HG03025 (cell line): ENCODE data around the gene COCH.
"Not testable (repeated sequence)": the region's sequence is repeated elsewhere in the genome, so short reads cannot be mapped to it uniquely, and the experiment has no call there.

Experiments
- ATAC-seq: cut with Tn5 transposase; IDR thresholded peaks from one replicate; pipeline ENCODE4 v1.9.1; 2021; ENCODE audit warnings: mild to moderate bottlenecking, moderate library complexity; ENCODE audit not compliant: unreplicated experiment, low FRiP score

The COCH gene

DNA sequence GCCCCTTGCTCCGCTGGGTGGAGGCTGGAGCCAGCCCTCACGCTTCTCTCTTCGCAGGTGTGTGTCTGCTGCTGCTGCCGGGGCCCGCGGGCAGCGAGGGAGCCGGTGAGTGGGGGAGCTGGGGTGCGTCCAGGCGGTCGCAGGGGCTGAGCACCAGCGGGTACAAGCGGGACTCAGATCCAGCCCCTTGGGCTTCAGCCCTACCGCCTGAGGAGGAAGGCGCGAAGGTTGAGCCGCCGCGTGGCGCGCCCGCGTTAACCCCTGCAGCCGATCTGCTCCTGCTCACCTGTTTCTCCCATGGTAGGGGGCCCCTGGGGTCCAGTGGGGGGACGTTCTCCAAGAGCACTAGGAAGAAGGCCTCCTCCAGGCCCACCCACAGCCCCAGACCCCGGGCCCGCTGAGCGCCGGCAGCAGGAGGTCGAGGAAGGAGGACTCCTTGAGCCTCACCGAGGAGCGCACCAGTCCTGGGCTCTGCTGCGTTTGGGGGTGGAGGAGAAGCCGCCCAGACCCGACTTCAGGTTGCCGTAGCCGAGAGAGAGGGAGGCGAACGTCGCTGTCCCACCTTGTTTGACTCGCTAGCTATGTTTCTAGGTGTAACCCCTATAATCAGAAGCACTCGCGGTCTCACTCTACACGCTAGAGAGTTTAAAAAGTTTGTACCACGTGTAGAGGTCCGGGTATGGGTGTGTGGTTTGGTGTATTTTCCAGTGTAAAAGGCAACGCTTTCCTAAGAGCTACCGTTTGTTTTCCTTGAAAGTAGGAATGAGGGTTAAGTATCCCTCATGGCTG lies 834 bp downstream of the COCH start:
- peak; percentile 29 for ATAC-seq

DNA sequence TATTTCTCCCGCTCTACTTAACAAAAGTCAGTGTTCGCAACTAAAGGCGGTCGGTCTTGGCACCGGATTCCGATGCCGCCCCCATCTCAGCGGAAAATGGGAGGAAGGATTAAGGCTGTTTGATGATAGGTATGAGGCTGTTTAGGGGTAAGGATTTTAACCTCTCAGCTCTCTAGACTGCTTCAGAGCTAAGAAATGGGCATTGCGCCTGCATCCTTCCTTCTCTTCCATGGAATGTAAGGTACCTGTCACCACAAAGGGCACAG lies 1.4 kb downstream of the COCH start:
- no peak for ATAC-seq

DNA sequence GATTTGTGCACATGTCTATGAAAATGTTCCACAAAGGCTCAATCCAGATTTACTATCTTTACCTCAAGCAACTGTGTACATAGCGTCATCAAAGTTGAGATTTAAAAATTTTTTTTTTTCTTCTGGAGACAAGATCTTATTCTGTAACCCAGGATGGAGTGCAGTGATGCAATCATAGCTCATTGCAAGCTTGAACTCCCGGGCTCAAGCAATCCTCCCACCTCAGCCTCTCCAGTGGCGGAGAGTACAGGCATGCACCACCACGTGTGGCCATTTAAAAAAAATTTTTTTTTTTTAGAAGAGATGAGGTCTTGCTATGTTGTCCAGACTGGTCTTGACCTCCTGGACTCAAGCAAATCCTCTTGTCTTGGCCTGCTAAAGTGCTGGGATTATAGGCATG lies 2.3 kb downstream of the COCH start:
- ATAC-seq: no peak

DNA sequence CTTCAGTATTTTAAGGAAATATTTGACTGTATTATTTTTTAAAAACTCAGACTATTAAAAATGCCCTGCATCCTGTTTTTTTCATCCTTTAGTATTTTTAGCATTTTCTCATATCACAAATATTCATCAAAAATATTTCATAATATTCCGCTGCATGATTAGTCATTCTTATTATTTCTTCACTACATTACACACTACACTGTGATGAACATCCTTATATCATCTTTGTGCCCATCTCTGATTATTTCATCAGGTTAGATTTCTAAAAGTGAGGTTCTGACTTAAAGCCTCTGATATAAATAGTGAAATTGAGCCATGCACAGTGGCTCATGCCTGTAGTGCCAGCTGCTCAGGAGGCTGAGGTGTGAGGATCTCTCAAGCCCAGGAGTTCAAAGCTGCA lies 8.1 kb downstream of the COCH start:
- no peak for ATAC-seq

DNA sequence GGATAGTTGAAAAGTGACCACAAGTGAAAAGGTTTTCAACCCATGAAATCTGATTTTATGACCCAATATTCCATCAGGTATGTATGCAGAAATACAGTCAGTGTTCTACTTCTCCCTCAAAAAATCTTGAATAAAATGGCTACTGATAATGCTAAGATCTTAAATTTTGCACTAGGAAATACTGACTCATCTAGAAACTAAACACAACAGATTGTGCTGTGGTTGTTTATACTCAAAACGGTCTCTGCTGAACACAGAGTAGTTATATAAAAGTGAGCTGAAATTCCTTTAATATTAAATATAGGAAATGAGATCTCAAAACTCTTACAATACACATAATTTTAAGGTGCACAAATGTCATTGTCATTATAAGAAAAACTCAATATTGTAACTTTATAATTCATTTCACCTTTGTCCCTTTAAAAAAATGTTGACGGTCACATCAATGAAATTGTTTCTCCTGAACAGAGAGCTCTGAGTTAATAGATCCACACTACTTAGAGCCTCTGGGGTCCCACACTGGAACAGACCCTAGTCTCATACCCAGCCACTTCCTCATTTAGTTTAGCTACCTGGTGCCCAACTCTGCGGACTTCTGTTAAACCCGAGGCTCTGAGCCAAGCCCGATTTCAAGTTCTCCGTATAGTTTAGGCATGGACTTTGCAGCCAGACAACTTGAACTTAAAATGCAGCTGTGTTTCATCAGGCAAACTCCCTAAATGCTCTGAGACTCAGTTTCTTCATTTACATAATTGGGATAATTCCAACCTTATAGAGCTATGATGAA lies 9.3 kb downstream of the COCH start:
- ATAC-seq: no peak

DNA sequence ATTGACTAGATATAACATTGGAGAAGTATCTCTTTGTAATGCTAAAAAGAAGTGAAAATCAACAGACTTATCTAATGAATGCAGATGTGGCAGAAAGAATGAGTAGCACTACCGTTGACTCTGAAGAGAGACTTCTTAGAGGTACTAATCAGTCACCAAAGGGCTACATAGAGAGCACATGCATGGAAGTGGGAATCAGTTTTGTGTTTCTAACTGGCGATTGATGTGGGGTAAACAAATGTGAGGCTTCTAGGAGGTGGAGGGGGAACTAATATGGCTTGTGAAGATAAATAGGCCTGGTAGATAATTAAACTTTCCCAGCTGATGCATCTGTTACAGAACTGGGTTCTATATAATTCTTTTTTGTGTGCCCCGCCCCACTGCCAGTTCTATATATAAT lies 10.5 kb downstream of the COCH start:
- ATAC-seq: no peak

DNA sequence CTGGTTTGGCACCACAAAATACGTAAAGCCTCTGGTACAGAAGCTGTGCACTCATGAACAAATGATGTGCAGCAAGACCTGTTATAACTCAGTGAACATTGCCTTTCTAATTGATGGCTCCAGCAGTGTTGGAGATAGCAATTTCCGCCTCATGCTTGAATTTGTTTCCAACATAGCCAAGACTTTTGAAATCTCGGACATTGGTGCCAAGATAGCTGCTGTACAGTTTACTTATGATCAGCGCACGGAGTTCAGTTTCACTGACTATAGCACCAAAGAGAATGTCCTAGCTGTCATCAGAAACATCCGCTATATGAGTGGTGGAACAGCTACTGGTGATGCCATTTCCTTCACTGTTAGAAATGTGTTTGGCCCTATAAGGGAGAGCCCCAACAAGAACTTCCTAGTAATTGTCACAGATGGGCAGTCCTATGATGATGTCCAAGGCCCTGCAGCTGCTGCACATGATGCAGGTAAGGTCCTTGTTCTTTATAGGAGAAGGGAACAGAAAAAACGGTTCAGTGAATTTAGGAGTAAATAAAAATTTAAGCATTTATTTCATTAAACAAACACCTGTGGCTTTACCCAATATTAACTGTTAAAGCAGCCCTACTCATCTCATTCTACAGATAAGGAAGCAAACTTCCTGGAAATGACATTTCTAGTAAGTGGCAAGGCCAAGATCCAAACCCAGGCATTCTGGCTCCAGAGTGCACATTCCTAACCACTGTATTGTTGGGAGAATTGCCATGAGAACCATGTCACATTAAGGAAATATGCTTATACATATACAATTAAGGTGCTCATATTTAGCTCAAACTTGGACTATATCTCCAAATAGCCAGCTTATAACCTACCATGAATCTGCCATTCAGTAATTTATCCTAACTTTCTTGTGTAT lies 11.7 kb downstream of the COCH start:
- ATAC-seq: no peak

DNA sequence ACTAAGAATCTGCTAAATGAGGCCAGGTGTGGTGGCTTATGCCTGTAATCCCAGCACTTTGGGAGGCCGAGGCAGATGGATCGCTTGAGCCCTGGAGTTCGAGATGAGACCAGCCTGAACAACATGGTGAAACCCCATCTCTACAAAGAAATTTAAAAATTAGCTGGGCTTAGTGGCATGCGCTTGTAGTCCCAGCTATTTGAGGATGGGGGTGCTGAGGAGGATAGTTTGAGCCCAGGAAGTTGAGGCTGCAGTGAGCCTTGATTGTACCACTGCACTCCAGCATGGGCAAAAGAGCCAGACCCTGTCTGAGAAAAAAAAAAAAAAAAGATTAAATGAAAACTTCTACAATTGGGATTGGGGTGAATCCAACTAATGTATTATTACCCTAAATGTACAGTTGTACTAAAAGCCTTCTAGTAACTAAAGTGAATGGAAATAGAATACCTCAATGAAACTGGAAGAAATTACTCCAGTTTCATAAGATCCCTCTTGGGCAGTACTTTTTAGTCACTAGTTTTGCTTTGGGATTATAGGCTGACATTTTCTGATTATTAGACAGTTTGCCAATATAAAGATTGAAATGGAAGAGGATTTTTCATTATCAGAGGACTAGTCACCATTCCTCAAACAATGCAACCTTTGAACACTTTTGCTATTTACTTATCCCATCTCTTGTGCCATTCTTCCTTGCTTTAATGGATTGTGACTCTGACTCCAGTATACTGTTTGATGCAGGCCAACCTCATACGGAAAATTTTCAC lies 14.3 kb downstream of the COCH start:
- no peak for ATAC-seq

DNA sequence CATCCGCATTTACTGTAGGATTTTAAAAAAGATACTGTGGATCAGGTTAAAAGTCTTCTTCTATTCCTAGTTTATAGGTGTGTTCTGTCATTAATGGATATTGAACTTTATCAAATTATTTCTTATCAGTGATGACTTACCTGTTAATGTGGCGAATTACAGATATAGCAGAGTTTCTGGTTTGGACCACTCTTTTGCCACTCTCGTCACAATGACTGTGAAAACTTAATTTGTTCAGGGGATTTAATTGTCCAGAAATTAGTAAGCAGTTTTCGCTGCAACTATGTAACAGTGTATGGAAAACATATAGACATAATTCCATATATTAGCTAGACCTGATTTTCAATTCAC lies 14.9 kb downstream of the COCH start:
- ATAC-seq: no peak

DNA sequence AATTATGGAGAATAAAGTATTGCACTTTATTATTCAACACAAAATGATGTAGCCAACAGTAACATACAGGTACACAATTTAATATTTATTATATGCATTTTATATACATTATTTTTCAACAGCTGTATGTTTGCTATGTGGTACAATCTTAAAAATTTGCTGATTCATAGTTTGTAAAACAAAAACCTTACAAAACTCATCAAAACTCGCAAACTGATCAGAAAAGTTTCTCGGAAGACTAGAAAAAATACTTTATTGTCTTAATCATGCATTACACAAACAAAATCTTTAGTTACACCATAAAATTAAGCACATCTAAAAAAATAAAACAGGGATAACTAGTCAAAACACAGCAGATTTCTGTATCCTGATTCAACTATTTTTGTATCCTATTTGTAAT lies 19.5 kb downstream of the COCH start:
- ATAC-seq: no peak

DNA sequence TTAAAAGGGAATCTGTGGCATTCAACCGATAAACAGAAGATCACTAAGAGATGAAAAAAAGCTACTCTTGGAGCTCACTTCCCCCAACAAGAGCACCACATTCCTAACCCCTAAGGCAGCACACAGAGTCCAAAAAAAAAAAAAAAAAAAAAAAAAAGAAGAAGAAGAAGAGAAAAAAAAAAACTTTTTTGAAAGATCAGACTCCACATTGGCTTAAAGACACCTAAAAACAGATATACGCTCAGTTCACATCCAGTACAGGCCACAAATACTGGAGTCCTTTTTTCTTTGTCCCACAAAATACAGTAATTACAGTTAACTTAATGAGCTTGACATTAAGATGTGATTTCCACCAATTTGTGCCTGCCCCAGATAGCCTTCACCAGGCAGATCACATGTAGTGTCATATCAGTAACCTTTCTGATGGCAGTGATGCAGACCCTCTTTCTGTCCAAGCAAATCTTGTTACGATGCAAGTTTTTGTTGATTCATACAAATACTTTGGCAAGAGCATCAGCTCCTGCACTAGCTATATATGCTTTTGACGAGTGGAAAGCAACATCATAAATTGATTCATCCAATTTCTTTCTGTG lies 20.7 kb downstream of the COCH start:
- ATAC-seq: no peak

DNA sequence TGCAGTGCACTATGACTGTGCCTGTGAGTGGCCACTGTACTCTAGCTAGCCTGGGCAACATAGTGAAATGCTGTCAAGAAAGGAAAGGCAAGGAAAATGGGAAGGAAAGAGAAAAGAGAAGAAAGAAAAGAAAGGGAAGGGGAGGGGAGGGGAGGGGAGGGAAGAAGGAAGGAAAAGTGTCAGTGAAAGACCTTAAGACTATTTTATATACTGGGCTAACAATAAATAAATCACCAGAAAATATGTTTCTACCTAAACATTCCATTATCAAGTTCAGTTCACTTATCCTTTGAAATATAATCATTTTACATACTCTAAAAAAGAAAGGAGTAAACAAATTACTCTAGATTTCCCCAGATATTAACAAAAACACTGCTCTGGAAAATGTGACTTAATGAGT lies 22.1 kb downstream of the COCH start:
- no peak for ATAC-seq

DNA sequence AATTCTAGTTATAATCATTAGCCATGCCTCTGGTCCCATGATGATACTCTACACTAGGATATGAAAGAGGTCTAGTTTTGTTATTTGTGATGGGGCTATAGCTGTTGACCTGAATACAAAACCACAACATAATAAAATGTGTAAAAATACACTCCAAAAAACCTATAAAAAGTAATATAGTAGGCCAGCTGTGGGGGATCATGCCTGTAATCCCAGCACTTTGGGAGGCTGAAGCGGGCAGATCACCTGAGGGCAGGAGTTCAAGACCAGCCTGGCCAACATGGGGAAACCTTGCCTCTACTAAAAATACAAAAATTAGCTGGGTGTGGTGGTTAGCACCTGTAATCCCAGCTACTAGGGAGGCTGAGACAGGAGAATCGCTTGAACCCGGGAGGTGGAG lies 22.8 kb downstream of the COCH start:
- not testable (repeated sequence) for ATAC-seq

DNA sequence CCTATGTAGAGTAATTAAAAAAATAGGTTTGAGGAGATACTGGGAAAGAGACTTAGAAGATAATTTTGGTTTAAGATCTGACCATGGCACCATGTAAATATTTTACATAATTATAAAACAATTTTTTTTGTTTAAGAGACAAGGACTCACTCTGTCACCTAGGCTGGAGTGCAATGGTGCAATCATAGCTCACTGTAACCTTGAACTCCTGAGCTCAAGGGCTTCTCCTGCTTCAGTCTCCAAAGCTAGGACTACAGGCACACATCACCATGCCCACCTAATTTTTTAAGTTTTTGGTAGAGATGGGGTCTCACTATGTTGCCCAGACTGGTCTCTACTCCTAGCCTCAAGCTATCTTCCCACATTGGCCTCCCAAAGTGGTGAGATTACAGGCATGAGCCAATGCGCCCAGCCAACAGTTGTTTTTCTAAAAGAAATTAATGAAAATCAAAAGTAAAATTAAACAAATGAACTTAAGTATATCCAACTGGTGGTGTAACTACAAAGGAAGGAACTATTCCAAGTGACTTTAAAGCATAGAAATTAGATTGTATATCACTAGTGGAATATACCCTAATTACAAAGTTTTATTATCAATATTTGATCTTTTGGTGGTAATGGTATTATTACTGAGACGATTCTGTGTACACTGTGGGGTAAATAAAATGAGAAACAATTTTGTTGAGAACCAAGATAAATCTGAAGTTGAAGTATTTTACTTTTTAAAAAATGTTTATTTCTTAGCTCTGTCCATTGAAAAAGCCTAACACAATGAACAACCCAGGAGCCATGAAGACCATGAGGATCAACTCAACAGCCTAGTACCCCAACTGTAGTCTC lies 29.1 kb downstream of the COCH start:
- ATAC-seq: no peak

DNA sequence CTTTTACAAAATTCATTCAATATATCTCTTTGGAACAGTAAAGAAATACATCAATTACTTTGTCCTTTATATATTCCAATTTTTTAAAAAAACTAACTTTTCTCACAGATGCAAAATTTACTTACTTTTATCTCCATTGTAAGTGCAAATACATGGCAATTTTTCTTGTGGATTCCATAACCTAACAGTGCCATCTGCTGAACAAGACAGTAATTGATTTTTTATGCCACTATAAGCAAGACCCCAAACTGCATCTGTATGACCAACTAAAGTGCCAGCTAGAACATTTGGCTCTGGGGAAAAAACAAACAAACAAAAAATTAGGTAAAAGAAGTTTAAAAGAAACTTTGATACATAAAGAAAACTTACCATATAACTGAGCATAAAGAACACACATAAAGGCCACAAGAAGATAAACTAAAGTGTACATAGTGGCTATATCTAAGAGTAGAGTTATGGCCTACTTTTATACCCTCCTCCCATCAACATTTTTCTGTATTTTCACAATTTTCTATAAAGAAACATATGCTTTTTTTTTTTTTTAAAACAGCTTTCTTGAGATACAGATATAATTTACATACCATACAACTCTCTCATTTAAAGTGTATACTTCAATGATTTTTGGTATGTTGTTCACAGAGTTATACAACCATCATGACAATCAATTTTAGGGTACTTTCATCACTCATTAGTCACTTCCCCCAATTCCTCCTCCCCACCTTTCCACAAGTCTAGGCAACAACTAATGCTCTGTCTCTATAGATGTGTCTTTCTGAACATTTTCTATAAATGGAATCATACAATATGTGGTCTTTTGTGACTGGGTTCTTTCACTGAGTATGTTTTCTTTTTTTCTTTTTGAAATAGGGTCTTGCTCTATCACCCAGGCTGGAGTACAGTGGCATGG lies 32.6 kb downstream of the COCH start:
- ATAC-seq: no peak

DNA sequence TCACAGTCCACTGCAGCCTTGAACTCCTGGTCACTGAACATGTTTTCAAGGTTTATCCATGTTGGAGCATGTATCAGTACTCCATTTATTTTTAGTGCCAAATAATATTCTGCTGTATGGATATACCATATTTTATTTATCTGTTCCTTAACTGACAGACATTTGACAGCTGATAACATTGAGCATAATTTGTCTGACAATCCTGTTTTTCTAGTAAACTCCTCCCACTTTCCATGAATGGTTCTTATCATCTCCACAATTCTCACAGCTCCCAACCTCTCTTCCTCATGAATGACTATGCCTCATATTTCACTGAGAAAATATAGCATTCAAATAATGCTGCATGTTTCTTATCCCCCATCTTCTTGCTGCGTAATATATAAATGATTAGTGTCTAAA lies 33.3 kb downstream of the COCH start:
- no peak for ATAC-seq

DNA sequence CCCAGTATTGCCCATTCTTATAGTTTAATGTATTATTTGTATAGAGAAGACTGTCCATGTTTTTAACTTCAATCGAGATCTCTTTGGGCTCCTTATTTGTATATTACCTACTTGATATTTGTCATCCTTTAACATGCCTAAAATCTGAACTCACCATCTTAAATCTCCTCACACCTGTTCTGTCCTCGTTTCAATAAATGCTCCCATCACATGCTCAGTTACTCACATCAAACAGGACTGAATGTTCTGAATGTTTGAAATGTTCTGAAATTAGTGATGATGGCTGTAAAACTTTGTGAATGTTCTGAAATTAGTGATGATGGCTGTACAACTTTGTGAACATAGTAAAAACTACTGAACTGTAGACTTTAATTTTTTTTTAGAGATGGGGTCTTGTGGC lies 34.5 kb downstream of the COCH start:
- ATAC-seq: no peak

DNA sequence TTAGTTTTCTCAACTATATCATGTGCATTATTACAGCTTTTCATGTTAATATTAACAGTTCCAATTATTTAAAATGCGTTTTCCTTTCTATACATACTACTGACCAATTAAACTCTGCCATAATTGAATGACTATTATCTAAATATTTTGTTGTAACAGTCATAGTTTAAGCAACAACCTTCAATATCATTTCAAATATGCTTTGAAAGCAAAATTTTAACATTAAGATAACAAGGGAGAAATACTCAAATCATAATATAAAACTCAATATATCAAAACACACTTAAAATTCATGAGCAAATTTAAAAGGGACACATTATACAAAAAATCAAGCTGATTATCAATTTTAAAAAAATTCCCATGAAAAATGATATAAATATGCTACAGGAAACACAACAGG lies 40.5 kb downstream of the COCH start:
- ATAC-seq: no peak
